ENCODE data around the gene SAMD7.

GRCh38 chr3:169907476-169907875 is 3.9 kb upstream of the SAMD7 start:
- TF ChIP-seq CTCF (IDR thresholded peaks at IDR 0.05; ENCODE audit: insufficient read depth, low read length) = no peak
- TF ChIP-seq POLR2AphosphoS5 (IDR thresholded peaks at IDR 0.05; ENCODE audit: low read depth) = no peak
- no peak for TF ChIP-seq GABPA (IDR thresholded peaks at IDR 0.05; ENCODE audit: low read depth)
